Measurements from ENCODE around the gene OTOG.

- TF ChIP-seq CTCF (conservative IDR thresholded peaks at IDR 0.05 in 1 of 2, IDR thresholded peaks at IDR 0.05 in 1 of 2; ENCODE audit: extremely low read depth in 1 of 2, insufficient read depth in 1 of 2, low read depth in 1 of 2, low read length in 2 of 2) (no peak), EZH2 (IDR thresholded peaks at IDR 0.05; ENCODE audit: borderline replicate concordance, low read length) (no peak)
Observed at GRCh38 chr11:17604915-17605233, 57.8 kb downstream of the OTOG start.
